ENCODE measurements around the gene TNFRSF1B. TPM values are rescaled to one million over a fixed set of nuclear protein-coding genes. Genes with fewer than 3 reads are reported as not detected.
A peak's percentile ranks its signal among the peaks of the same experiment; 100 is the strongest.

Gene TNFRSF1B
- total and polyA plus RNA-seq, 9 of the 15 experiments (the other 6 are each of a cell fraction or from before 2014, with no cell fraction given) = 8.8 to 91.3 (median 36.0) TPM

GRCh38 chr1:12208764-12209494 is 42.1 kb downstream of the TNFRSF1B start (continued):
- TF ChIP-seq MAZ (CRISPR knock-in tag; conservative IDR thresholded peaks at IDR 0.05 in 1 of 2, IDR thresholded peaks at IDR 0.05 in 1 of 2) = peak in 1 of 2 experiments; percentile 75; a peak in 2 of 4 replicates
- TF ChIP-seq DPF2 (IDR thresholded peaks at IDR 0.05) = 0 out of 2 replicates have a peak, but pooled peaks have one; percentile 20
- peak; percentile 41; the same call in 1 of the 2 replicates for TF ChIP-seq KLF16 (IDR thresholded peaks at IDR 0.05)
- 0 out of 2 replicates have a peak, but pooled peaks have one; percentile 37 for TF ChIP-seq JUND (IDR thresholded peaks at IDR 0.05; ENCODE audit: borderline replicate concordance, low read depth, low read length)
- peak; percentile 16; the same call in 1 of the 3 replicates for TF ChIP-seq JUND (tag; IDR thresholded peaks at IDR 0.05; ENCODE audit: borderline replicate concordance, low read depth, low read length)
- no peak for TF ChIP-seq ATF1 (CRISPR knock-in tag; IDR thresholded peaks at IDR 0.05)
- TF ChIP-seq ATF1 (tag; IDR thresholded peaks at IDR 0.05) = 0 out of 2 replicates have a peak, but pooled peaks have one; percentile 9
- TF ChIP-seq HINFP (tag; conservative IDR thresholded peaks at IDR 0.05; ENCODE audit: low read depth) = peak; percentile 40; the same call in 1 of the 2 replicates
- no peak for TF ChIP-seq KLF6 (CRISPR knock-in tag; IDR thresholded peaks at IDR 0.05; ENCODE audit: borderline replicate concordance)
- no peak for TF ChIP-seq ZNF212 (CRISPR knock-in tag; IDR thresholded peaks at IDR 0.05)
- TF ChIP-seq DACH1 (IDR thresholded peaks at IDR 0.05; ENCODE audit: partially characterized antibody) = no peak
- 0 out of 2 replicates have a peak, but pooled peaks have one; percentile 5 for TF ChIP-seq TEAD4 (IDR thresholded peaks at IDR 0.05; ENCODE audit: low read length)
- TF ChIP-seq TEAD4 (CRISPR knock-in tag; IDR thresholded peaks at IDR 0.05; ENCODE audit: borderline replicate concordance) = no peak
- 0 out of 2 replicates have a peak, but pooled peaks have one; percentile 33 for TF ChIP-seq ZNF592 (IDR thresholded peaks at IDR 0.05)
- TF ChIP-seq ZNF740 (CRISPR knock-in tag; IDR thresholded peaks at IDR 0.05) = no peak
- no peak for TF ChIP-seq ZNF740 (tag; IDR thresholded peaks at IDR 0.05)
- no peak for TF ChIP-seq ZFX (CRISPR knock-in tag; IDR thresholded peaks at IDR 0.05)
- TF ChIP-seq TCF3 (CRISPR knock-in tag; IDR thresholded peaks at IDR 0.05) = peak; percentile 27; the same call in 1 of the 2 replicates
- 0 out of 4 replicates have a peak, but pooled peaks have one; percentile 0 to 57 for TF ChIP-seq TEAD1 (CRISPR knock-in tag; IDR thresholded peaks at IDR 0.05)
- TF ChIP-seq VEZF1 (CRISPR knock-in tag; IDR thresholded peaks at IDR 0.05) = no peak
